ENCODE results near the gene ASCL4.

DNA sequence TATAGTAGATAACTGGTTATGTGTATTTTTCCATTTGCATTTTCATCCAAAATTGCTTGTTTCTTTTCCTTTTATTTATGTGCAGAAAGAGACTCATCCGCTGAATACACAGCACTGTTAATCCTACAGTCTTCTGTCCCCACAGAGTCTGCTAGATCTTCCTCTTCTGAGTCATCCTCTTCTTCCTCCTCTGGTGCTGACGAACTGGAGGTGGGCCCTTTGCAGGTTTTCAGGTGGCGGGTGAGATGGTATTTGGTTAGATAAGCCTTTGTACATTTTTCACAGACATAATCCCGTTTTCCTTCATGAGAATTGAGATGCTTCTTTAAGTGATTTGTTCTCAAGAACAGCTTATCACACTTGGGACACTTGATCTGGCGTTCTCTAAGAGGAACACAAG lies 40.4 kb upstream of the ASCL4 start:
- TF ChIP-seq JUND (IDR thresholded peaks at IDR 0.05) (no peak), RCOR1 (IDR thresholded peaks at IDR 0.05; ENCODE audit: low read length) (no peak), EZH2phosphoT487 (IDR thresholded peaks at IDR 0.05; ENCODE audit: borderline replicate concordance, low read depth) (no peak), FOSL2 (IDR thresholded peaks at IDR 0.05; ENCODE audit: borderline replicate concordance, low read depth) (no peak), EP300 (IDR thresholded peaks at IDR 0.05; ENCODE audit: borderline replicate concordance in 1 of 2, low read depth in 1 of 2, low read length in 1 of 2) (no peak), RFX5 (IDR thresholded peaks at IDR 0.05; ENCODE audit: low read length) (no peak)
- TF ChIP-seq, protein P1, sequence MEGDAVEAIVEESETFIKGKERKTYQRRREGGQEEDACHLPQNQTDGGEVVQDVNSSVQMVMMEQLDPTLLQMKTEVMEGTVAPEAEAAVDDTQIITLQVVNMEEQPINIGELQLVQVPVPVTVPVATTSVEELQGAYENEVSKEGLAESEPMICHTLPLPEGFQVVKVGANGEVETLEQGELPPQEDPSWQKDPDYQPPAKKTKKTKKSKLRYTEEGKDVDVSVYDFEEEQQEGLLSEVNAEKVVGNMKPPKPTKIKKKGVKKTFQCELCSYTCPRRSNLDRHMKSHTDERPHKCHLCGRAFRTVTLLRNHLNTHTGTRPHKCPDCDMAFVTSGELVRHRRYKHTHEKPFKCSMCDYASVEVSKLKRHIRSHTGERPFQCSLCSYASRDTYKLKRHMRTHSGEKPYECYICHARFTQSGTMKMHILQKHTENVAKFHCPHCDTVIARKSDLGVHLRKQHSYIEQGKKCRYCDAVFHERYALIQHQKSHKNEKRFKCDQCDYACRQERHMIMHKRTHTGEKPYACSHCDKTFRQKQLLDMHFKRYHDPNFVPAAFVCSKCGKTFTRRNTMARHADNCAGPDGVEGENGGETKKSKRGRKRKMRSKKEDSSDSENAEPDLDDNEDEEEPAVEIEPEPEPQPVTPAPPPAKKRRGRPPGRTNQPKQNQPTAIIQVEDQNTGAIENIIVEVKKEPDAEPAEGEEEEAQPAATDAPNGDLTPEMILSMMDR (IDR thresholded peaks at IDR 0.05): no peak
- TF ChIP-seq, protein P2, sequence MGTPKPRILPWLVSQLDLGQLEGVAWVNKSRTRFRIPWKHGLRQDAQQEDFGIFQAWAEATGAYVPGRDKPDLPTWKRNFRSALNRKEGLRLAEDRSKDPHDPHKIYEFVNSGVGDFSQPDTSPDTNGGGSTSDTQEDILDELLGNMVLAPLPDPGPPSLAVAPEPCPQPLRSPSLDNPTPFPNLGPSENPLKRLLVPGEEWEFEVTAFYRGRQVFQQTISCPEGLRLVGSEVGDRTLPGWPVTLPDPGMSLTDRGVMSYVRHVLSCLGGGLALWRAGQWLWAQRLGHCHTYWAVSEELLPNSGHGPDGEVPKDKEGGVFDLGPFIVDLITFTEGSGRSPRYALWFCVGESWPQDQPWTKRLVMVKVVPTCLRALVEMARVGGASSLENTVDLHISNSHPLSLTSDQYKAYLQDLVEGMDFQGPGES (IDR thresholded peaks at IDR 0.05; ENCODE audit: low read depth, low read length): no peak
- TF ChIP-seq, protein P3, sequence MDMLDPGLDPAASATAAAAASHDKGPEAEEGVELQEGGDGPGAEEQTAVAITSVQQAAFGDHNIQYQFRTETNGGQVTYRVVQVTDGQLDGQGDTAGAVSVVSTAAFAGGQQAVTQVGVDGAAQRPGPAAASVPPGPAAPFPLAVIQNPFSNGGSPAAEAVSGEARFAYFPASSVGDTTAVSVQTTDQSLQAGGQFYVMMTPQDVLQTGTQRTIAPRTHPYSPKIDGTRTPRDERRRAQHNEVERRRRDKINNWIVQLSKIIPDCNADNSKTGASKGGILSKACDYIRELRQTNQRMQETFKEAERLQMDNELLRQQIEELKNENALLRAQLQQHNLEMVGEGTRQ (IDR thresholded peaks at IDR 0.05; ENCODE audit: borderline replicate concordance, low read depth, low read length): no peak
- TF ChIP-seq, protein P4, sequence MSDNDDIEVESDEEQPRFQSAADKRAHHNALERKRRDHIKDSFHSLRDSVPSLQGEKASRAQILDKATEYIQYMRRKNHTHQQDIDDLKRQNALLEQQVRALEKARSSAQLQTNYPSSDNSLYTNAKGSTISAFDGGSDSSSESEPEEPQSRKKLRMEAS (IDR thresholded peaks at IDR 0.05; ENCODE audit: low read depth): no peak
